Measurements from ENCODE around the gene PAX8.
A peak's percentile ranks its signal among the peaks of the same experiment; 100 is the strongest.

The PAX8 gene

GRCh38 chr2:113266431-113266830 lies 12.3 kb downstream of the PAX8 start:
- Mint-ChIP-seq H3K9me3 (no peaks in the 10 kb centered on the region), H3K4me1 (no peaks in the 10 kb centered on the region), H3K27ac (no peak overlapping the region), H3K4me3 (no peak overlapping the region), H3K36me3 (peaks cover 3% of the 10 kb centered on the region), H3K27me3 (peaks cover 37% of the 10 kb centered on the region)
- no peak for DNase-seq
- CTCF ChIA-PET: interaction anchor here (1.0 to 1.4 kb wide), 3 partner anchors 14 to 17 kb away, joined by 3 to 5 read pairs (median 3); no protein-coding TSS in a partner anchor

- Mint-ChIP-seq H3K27ac (no peak overlapping the region), H3K27me3 (peaks cover 34% of the 10 kb centered on the region), H3K4me3 (no peak overlapping the region), H3K4me1 (peaks cover 9% of the 10 kb centered on the region), H3K9me3 (no peaks in the 10 kb centered on the region), H3K36me3 (peaks cover 8% of the 10 kb centered on the region)
- CTCF ChIA-PET: interaction anchor here (0.7 kb wide), 2 partner anchors 9 to 41 kb away, joined by 3 to 4 read pairs; no protein-coding TSS in a partner anchor
- DNase-seq: no peak
Observed at GRCh38 chr2:113264713-113265403, 13.9 kb downstream of the PAX8 start.

GRCh38 chr2:113263546-113263945 lies 15.2 kb downstream of the PAX8 start:
- Mint-ChIP-seq H3K9me3 (no peaks in the 10 kb centered on the region), H3K27ac (no peak overlapping the region), H3K4me1 (peaks cover 11% of the 10 kb centered on the region), H3K36me3 (peaks cover 13% of the 10 kb centered on the region), H3K4me3 (no peak overlapping the region), H3K27me3 (peaks cover 33% of the 10 kb centered on the region)
- DNase-seq: no peak
- CTCF ChIA-PET: no interaction called here

GRCh38 chr2:113260991-113261390 lies 17.7 kb downstream of the PAX8 start:
- CTCF ChIA-PET: interaction anchor here (5.1 kb wide), 1 partner anchor 12 kb away, joined by 23 read pairs; no protein-coding TSS in a partner anchor
- Mint-ChIP-seq H3K36me3 (peaks cover 30% of the 10 kb centered on the region), H3K9me3 (peaks cover 1% of the 10 kb centered on the region), H3K27ac (no peak overlapping the region), H3K27me3 (peaks cover 21% of the 10 kb centered on the region), H3K4me1 (peaks cover 30% of the 10 kb centered on the region), H3K4me3 (no peak overlapping the region)
- no peak for DNase-seq

GRCh38 chr2:113258471-113259147 lies 20.1 kb downstream of the PAX8 start:
- no peak overlapping the region for H3K4me3 Mint-ChIP-seq
- peaks cover 52% of the 10 kb centered on the region for H3K4me1 Mint-ChIP-seq
- H3K27me3 Mint-ChIP-seq: peaks cover 16% of the 10 kb centered on the region
- peaks cover 43% of the 10 kb centered on the region for H3K36me3 Mint-ChIP-seq
- no peak for DNase-seq
- no peak overlapping the region for H3K27ac Mint-ChIP-seq
- H3K9me3 Mint-ChIP-seq: peaks cover 3% of the 10 kb centered on the region
- CTCF ChIA-PET: interaction anchor here (0.8 to 5.1 kb wide), 3 partner anchors 9 to 120 kb away, joined by 4 to 23 read pairs (median 4); no protein-coding TSS in a partner anchor

GRCh38 chr2:113257516-113258264 lies 21.0 kb downstream of the PAX8 start:
- CTCF ChIA-PET: interaction anchor here (0.7 to 5.1 kb wide), 7 partner anchors 8 to 119 kb away, joined by 3 to 23 read pairs (median 4); no protein-coding TSS in a partner anchor
- Mint-ChIP-seq H3K27ac (no peak overlapping the region), H3K4me1 (peaks cover 61% of the 10 kb centered on the region)

GRCh38 chr2:113255140-113256070 lies 23.3 kb downstream of the PAX8 start:
- Mint-ChIP-seq H3K4me1 (peaks cover 79% of the 10 kb centered on the region), H3K4me3 (no peak overlapping the region), H3K9me3 (peaks cover 3% of the 10 kb centered on the region), H3K36me3 (peaks cover 46% of the 10 kb centered on the region), H3K27ac (no peak overlapping the region), H3K27me3 (peaks cover 4% of the 10 kb centered on the region)
- CTCF ChIA-PET: interaction anchor here (0.6 to 1.8 kb wide), 5 partner anchors 9 to 313 kb away, joined by 3 to 7 read pairs (median 3); no protein-coding TSS in a partner anchor
- DNase-seq: no peak

More at GRCh38 chr2:113257516-113258264, 21.0 kb downstream of the PAX8 start:
- Mint-ChIP-seq H3K36me3 (peaks cover 51% of the 10 kb centered on the region), H3K4me3 (no peak overlapping the region), H3K27me3 (peaks cover 13% of the 10 kb centered on the region), H3K9me3 (peaks cover 3% of the 10 kb centered on the region)
- DNase-seq: no peak

- Mint-ChIP-seq H3K9me3 (peaks cover 3% of the 10 kb centered on the region), H3K4me1 (peaks cover 86% of the 10 kb centered on the region), H3K36me3 (peaks cover 40% of the 10 kb centered on the region), H3K4me3 (no peak overlapping the region), H3K27ac (peak overlapping the region; percentile 93), H3K27me3 (peaks cover 4% of the 10 kb centered on the region)
- no peak for DNase-seq
- CTCF ChIA-PET: no interaction called here
Observed at GRCh38 chr2:113253453-113253852, 25.3 kb downstream of the PAX8 start.

- CTCF ChIA-PET: interaction anchor here (0.9 to 5.3 kb wide), 6 partner anchors 14 to 168 kb away, joined by 3 to 37 read pairs (median 4); no protein-coding TSS in a partner anchor
- peak overlapping the region; percentile 93 for H3K27ac Mint-ChIP-seq
- H3K4me3 Mint-ChIP-seq: peak overlapping the region; percentile 30
- no peak for DNase-seq
- H3K36me3 Mint-ChIP-seq: peaks cover 29% of the 10 kb centered on the region
- H3K9me3 Mint-ChIP-seq: peaks cover 3% of the 10 kb centered on the region
- peaks cover 74% of the 10 kb centered on the region for H3K4me1 Mint-ChIP-seq
- H3K27me3 Mint-ChIP-seq: peaks cover 4% of the 10 kb centered on the region
Observed at GRCh38 chr2:113252047-113252590, 26.6 kb downstream of the PAX8 start.

GRCh38 chr2:113251118-113251517 lies 27.6 kb downstream of the PAX8 start:
- Mint-ChIP-seq H3K4me3 (peak overlapping the region; percentile 58), H3K27ac (peak overlapping the region; percentile 93), H3K4me1 (peaks cover 71% of the 10 kb centered on the region), H3K36me3 (peaks cover 25% of the 10 kb centered on the region), H3K9me3 (peaks cover 3% of the 10 kb centered on the region), H3K27me3 (peaks cover 4% of the 10 kb centered on the region)
- peak; percentile 74 for DNase-seq
- CTCF ChIA-PET: interaction anchor here (1.0 to 5.3 kb wide), 7 partner anchors 10 to 139 kb away, joined by 3 to 37 read pairs (median 3); no protein-coding TSS in a partner anchor

GRCh38 chr2:113248997-113249770 lies 29.5 kb downstream of the PAX8 start:
- Mint-ChIP-seq H3K27ac (peak overlapping the region; percentile 93), H3K27me3 (no peaks in the 10 kb centered on the region), H3K9me3 (no peaks in the 10 kb centered on the region), H3K4me1 (peaks cover 57% of the 10 kb centered on the region), H3K36me3 (peaks cover 11% of the 10 kb centered on the region), H3K4me3 (no peak overlapping the region)
- DNase-seq: peak; percentile 85
- CTCF ChIA-PET: interaction anchor here (0.5 to 5.3 kb wide), 24 partner anchors 9 to 631 kb away, joined by 3 to 37 read pairs (median 6); no protein-coding TSS in a partner anchor

GRCh38 chr2:113246606-113247005 lies 32.1 kb downstream of the PAX8 start:
- H3K4me3 Mint-ChIP-seq: no peak overlapping the region
- no peak for DNase-seq
- H3K36me3 Mint-ChIP-seq: peaks cover 4% of the 10 kb centered on the region
- H3K4me1 Mint-ChIP-seq: peaks cover 35% of the 10 kb centered on the region
- no peak overlapping the region for H3K27ac Mint-ChIP-seq
- CTCF ChIA-PET: interaction anchor here (1.0 to 4.1 kb wide), 6 partner anchors 14 to 163 kb away, joined by 3 to 25 read pairs (median 4); no protein-coding TSS in a partner anchor
- H3K9me3 Mint-ChIP-seq: no peaks in the 10 kb centered on the region
- H3K27me3 Mint-ChIP-seq: no peaks in the 10 kb centered on the region

Data from activated naive CD4-positive, alpha-beta T cell treated with anti-CD3 and anti-CD28 coated beads, Interleukin-2, amount 10 ng/mL, durations not matched to agents 7 days and 5 days (primary cell).